Keratinocyte (primary cell): Measurements from ENCODE around the gene IFITM5. TPM values are rescaled to one million over a fixed set of nuclear protein-coding genes. Genes with fewer than 3 reads are reported as not detected.

Experiments used
- DNase-seq: peaks from one replicate; pipeline ENCODE4 v3.0.0-alpha.2; 2011; ENCODE audit warnings: low read depth, missing footprints, low spot score
- FAIRE-seq: peaks from 2 replicates; lab custom pipeline; 2011; peaks lifted over from hg19 to GRCh38; lab: Jason Lieb, UNC
- H2AFZ ChIP-seq: 2 replicates; pipeline ENCODE4 v1.6.0; 2012; ENCODE audit warnings: low read length, control low read depth, inconsistent platforms; ENCODE audit not compliant: control insufficient read depth
- H3K27ac ChIP-seq: 2 replicates; pipeline ENCODE4 v1.5.1; 2011; ENCODE audit warnings: low read length; ENCODE audit not compliant: control insufficient read depth, insufficient read depth
- H3K27me3 ChIP-seq: 3 replicates; pipeline ENCODE4 v1.6.0; 2011; ENCODE audit warnings: low read length; ENCODE audit not compliant: control insufficient read depth, insufficient read depth; ENCODE audit errors: extremely low read depth
- H3K36me3 ChIP-seq, 2 experiments: 2 replicates in 1 of 2; 3 replicates in 1 of 2; pipeline ENCODE4 v1.5.1; 2011; ENCODE audit warnings: low read length in 2 of 2, mild to moderate bottlenecking in 1 of 2; ENCODE audit not compliant: control insufficient read depth in 2 of 2, insufficient read depth in 2 of 2; ENCODE audit errors: extremely low read depth in 1 of 2
- H3K4me1 ChIP-seq: 3 replicates; pipeline ENCODE4 v1.5.1; 2011; ENCODE audit warnings: low read length; ENCODE audit not compliant: control insufficient read depth, insufficient read depth; ENCODE audit errors: extremely low read depth
- H3K4me2 ChIP-seq: 3 replicates; pipeline ENCODE4 v1.6.0; 2011; ENCODE audit warnings: low read depth, low read length; ENCODE audit not compliant: control insufficient read depth, insufficient read depth; ENCODE audit errors: extremely low read depth
- H3K4me3 ChIP-seq, 3 experiments: fragments of 200-600 bp in 1 of 3; sonication (generic) in 1 of 3; 2 replicates in 2 of 3; 3 replicates in 1 of 3; pipeline ENCODE4 v1.5.1; 2011 to 2016; ENCODE audit warnings: low read length in 3 of 3, mild to moderate bottlenecking in 3 of 3, control low read depth in 2 of 3, inconsistent platforms in 1 of 3, low read depth in 1 of 3, mixed read lengths in 1 of 3, mixed run types in 1 of 3, moderate library complexity in 1 of 3; ENCODE audit not compliant: control insufficient read depth in 2 of 3, insufficient read depth in 2 of 3; ENCODE audit errors: extremely low read depth in 1 of 3
- H3K79me2 ChIP-seq: 2 replicates; pipeline ENCODE4 v1.6.0; 2012; ENCODE audit warnings: low read length; ENCODE audit not compliant: control insufficient read depth, insufficient read depth
- H3K9ac ChIP-seq: 3 replicates; pipeline ENCODE4 v1.6.0; 2011; ENCODE audit warnings: low read length; ENCODE audit not compliant: control insufficient read depth, insufficient read depth; ENCODE audit errors: extremely low read depth
- H3K9me1 ChIP-seq: 3 replicates; pipeline ENCODE4 v1.6.0; 2011; ENCODE audit warnings: low read length; ENCODE audit not compliant: control insufficient read depth, insufficient read depth; ENCODE audit errors: extremely low read depth
- H3K9me3 ChIP-seq: 2 replicates; pipeline ENCODE4 v1.5.1; 2012; ENCODE audit warnings: low read depth, low read length; ENCODE audit not compliant: control insufficient read depth
- H4K20me1 ChIP-seq: 3 replicates; pipeline ENCODE4 v1.6.0; 2011; ENCODE audit warnings: low read length; ENCODE audit not compliant: control insufficient read depth, insufficient read depth; ENCODE audit errors: extremely low read depth
- EZH2 ChIP-seq: IDR thresholded peaks from one replicate; pipeline ENCODE4 v1.6.1; 2012; ENCODE audit warnings: inconsistent platforms, mild to moderate bottlenecking, low read length, moderate library complexity
- dilution Hi-C: fragments of 300-500 bp; cut with MboI; formaldehyde crosslinking; loops from one replicate; pipeline ENCODE4 v1.7.0; 2020; ENCODE audit warnings: low sequenced_read_pairs; ENCODE audit not compliant: extremely low pct_ligation_motif_present
- polyA plus RNA-seq, 5 experiments: library from polyadenylated mRNA; depleted of rRNA in 3 of 5; stranded (reverse) in 3 of 5; stranded (forward) in 1 of 5; unstranded in 1 of 5; fragments of >200 nt; gene quantifications; 1 replicate in 1 of 5; 2 replicates in 3 of 5; 3 replicates in 1 of 5; pipeline versions ENCODE4 v1.2.1 to v1.2.3, GENCODE V29; 2011 to 2012; ENCODE audit warnings: missing spikeins in 2 of 5, low read depth in 1 of 5, low replicate concordance in 1 of 5
- TF ChIP-seq, protein P1 (sequence below), 3 experiments: IDR thresholded peaks in 1 of 3; conservative IDR thresholded peaks in 1 of 3; optimal IDR thresholded peaks in 1 of 3; 2 replicates in 2 of 3; 3 replicates in 1 of 3; pipeline versions ENCODE3 to v1.5.1; 2011; ENCODE audit warnings: low read length in 3 of 3, mild to moderate bottlenecking in 3 of 3, moderate library complexity in 2 of 3, control low read depth in 1 of 3, inconsistent platforms in 1 of 3; ENCODE audit not compliant: insufficient read depth in 2 of 3; ENCODE audit errors: extremely low read depth in 1 of 3

Gene IFITM5
- polyA plus RNA-seq, 1 donor (not counting 4 experiments of a cell fraction or from before 2014, with no cell fraction given), result not detected

DNA sequence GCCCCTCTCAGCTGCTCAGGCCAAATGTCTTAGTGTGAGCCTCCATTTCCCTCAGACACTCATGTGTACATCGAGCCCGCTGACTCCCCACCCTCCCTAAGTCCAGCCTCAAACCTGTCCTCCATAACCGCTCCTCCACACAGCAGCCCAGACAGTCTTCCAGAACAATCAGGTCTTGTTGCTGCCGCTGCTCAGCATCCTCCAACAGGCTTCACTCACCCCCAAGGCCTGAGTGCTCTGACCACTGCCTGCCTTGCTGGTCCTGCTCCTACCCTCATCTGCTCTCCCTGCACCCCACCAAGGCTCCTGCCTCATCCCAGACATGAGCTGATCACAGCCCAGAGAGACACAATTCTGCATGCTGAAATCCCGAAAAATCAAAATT, 45.4 kb downstream of the IFITM5 start:
- Histone ChIP-seq H3K4me1 (no peaks in the 10 kb centered on the region), H3K9ac (no peak overlapping the region), H3K4me3 (no peak overlapping the region), H3K4me2 (no peak overlapping the region), H4K20me1 (no peaks in the 10 kb centered on the region), H3K27me3 (no peaks in the 10 kb centered on the region), H3K27ac (no peak overlapping the region), H2AFZ (no peak overlapping the region), H3K36me3 (peaks cover 25 to 27% of the 10 kb centered on the region in 2 experiments), H3K9me3 (no peaks in the 10 kb centered on the region), H3K79me2 (no peaks in the 10 kb centered on the region), H3K9me1 (no peaks in the 10 kb centered on the region)
- dilution Hi-C loops, result no loop called here
- FAIRE-seq (no peak), DNase-seq (no peak)
- TF ChIP-seq EZH2, result no peak
- TF ChIP-seq, protein P1, sequence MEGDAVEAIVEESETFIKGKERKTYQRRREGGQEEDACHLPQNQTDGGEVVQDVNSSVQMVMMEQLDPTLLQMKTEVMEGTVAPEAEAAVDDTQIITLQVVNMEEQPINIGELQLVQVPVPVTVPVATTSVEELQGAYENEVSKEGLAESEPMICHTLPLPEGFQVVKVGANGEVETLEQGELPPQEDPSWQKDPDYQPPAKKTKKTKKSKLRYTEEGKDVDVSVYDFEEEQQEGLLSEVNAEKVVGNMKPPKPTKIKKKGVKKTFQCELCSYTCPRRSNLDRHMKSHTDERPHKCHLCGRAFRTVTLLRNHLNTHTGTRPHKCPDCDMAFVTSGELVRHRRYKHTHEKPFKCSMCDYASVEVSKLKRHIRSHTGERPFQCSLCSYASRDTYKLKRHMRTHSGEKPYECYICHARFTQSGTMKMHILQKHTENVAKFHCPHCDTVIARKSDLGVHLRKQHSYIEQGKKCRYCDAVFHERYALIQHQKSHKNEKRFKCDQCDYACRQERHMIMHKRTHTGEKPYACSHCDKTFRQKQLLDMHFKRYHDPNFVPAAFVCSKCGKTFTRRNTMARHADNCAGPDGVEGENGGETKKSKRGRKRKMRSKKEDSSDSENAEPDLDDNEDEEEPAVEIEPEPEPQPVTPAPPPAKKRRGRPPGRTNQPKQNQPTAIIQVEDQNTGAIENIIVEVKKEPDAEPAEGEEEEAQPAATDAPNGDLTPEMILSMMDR (optimal IDR thresholded peaks at IDR 0.05 in 1 of 3, IDR thresholded peaks at IDR 0.05 in 1 of 3, conservative IDR thresholded peaks at IDR 0.05 in 1 of 3; ENCODE audit: extremely low read depth in 1 of 3, insufficient read depth in 2 of 3, low read length in 3 of 3), result no peak

DNA sequence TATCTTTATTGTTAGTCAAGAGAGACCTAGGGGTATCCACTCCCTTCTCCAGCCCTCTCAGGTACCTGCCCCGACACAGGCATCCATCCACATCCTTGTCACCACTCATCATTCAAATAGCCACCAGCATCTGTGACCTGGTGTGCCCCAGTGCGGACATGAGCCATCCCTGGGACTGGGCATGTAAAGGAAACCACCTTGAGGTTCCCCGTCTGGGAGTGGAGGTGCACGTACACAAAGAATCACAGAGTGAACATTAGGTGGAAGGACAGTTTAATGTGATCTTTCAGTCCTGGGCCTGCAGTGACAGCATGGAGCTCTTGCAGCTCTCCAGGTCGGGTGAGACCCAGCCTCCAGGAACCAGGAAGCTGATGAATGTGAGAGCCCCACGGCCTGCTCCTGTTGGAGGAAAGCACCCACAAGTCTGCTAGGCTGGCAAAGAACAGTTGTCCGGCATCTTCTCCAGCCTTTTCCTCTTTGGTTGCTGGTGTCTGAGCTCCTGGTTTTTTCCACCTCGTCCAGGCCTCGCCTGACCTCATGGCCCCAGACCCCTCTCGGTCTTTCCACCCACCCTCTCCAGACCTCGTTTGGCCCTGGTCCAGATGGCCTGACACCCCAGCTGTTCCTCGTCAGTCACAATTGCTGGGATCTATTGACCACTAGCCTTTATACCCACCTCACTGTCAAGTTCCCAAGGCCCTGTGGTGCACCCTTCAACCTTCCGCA, 46.0 kb downstream of the IFITM5 start:
- H3K9me3 ChIP-seq, result no peaks in the 10 kb centered on the region
- H4K20me1 ChIP-seq, result no peaks in the 10 kb centered on the region
- H3K9me1 ChIP-seq, result no peaks in the 10 kb centered on the region
- no peak overlapping the region for H2AFZ ChIP-seq
- no peak overlapping the region for H3K4me3 ChIP-seq
- no peaks in the 10 kb centered on the region for H3K79me2 ChIP-seq
- no peak overlapping the region for H3K4me2 ChIP-seq
- H3K27me3 ChIP-seq, result no peaks in the 10 kb centered on the region
- dilution Hi-C loops, result no loop called here
- no peak overlapping the region for H3K27ac ChIP-seq
- FAIRE-seq (no peak), DNase-seq (no peak)
- H3K36me3 ChIP-seq, result peaks cover 28 to 32% of the 10 kb centered on the region in 2 experiments
- no peak overlapping the region for H3K9ac ChIP-seq
- no peaks in the 10 kb centered on the region for H3K4me1 ChIP-seq
- TF ChIP-seq EZH2, result no peak
- TF ChIP-seq, protein P1 (optimal IDR thresholded peaks at IDR 0.05 in 1 of 3, IDR thresholded peaks at IDR 0.05 in 1 of 3, conservative IDR thresholded peaks at IDR 0.05 in 1 of 3; ENCODE audit: extremely low read depth in 1 of 3, insufficient read depth in 2 of 3, low read length in 3 of 3), result no peak
